Left lung (tissue), 10 donors: Measurements from ENCODE around the gene SLC66A1. TPM values are rescaled to one million over a fixed set of nuclear protein-coding genes. Genes with fewer than 3 reads are reported as not detected.
A peak's percentile ranks its signal among the peaks of the same experiment; 100 is the strongest.
"Not testable (repeated sequence)": the region's sequence is repeated elsewhere in the genome, so short reads cannot be mapped to it uniquely, and the experiment has no call there.

ENCODE experiments used
- ATAC-seq: fragments of 200-7000 bp; cut with Tn5 transposase; one replicate; pipeline ENCODE4 v1.9.1; 2020; ENCODE audit warnings: moderate library complexity
- DNase-seq, 4 donors: peaks; one replicate each; pipeline ENCODE4 v3.0.0-alpha.2; 2013 to 2020
- H3K27ac ChIP-seq, 2 donors: fragments of 200-600 bp; sonication (generic) in 1 of 2; one replicate each; pipeline versions ENCODE4 v1.5.0 to v1.8.0; 2020 to 2021
- H3K27me3 ChIP-seq, 2 donors: fragments of 200-600 bp; sonication (generic) in 1 of 2; one replicate each; pipeline versions ENCODE4 v1.5.0 to v1.8.0; 2020 to 2021
- H3K36me3 ChIP-seq, 2 donors: fragments of 200-600 bp; sonication (generic) in 1 of 2; one replicate each; pipeline versions ENCODE4 v1.5.0 to v1.8.0; 2020 to 2021
- H3K4me1 ChIP-seq, 2 donors: fragments of 200-600 bp; one replicate each; pipeline ENCODE4 v1.8.0; 2021
- H3K4me3 ChIP-seq, 2 donors: fragments of 200-600 bp; sonication (generic) in 1 of 2; one replicate each; pipeline versions ENCODE4 v1.5.0 to v1.8.0; 2020 to 2021; ENCODE audit warnings: mild to moderate bottlenecking in 1 of 2
- H3K9me3 ChIP-seq, 2 donors: fragments of 200-600 bp; sonication (generic) in 1 of 2; one replicate each; pipeline versions ENCODE4 v1.5.0 to v1.8.0; 2020 to 2021
- CTCF ChIP-seq, 2 donors: fragments of 200-600 bp; sonication (generic) in 1 of 2; IDR thresholded peaks; one replicate each; pipeline versions ENCODE4 v1.5.0 to v1.8.0; 2021; ENCODE audit warnings: antibody characterized with exemption in 2 of 2
- intact Hi-C, 2 donors: fragments of 100-400 bp; cut with DNase I; formaldehyde crosslinking; loops; one replicate each; pipeline versions ENCODE4 v1.11.2 to v1.14.2; 2022
- polyA plus RNA-seq, 6 donors: library from polyadenylated mRNA; unstranded; fragments of 120-200 nt; gene quantifications; one replicate each; pipeline ENCODE4 v1.2.1, GENCODE V29; 2013; ENCODE audit not compliant: insufficient read length in 6 of 6
- total RNA-seq, 2 donors: library from RNA; stranded (reverse); fragmentation: NEBNext Ultra II Directional; extraction: Animal tissue kit (Norgen Biotek cat#: 25700); gene quantifications; one replicate each; pipeline ENCODE4 v1.2.1, GENCODE V29; 2021
- donor health status: DM: no; HTN: yes; CAD: no.
- donor health status: DM: no; HTN: no; CAD: no.

The SLC66A1 gene
- total and polyA plus RNA-seq, 8 donors = 7.9 to 21.1 (median 10.2) TPM

- no peak for ATAC-seq
- intact Hi-C loops = no loop called here
- no peak overlapping the region for H3K27ac ChIP-seq
These were observed 27.2 kb upstream of the SLC66A1 start for GRCh38 chr1:19284881-19285280.

GRCh38 chr1:19285366-19285765, 26.8 kb upstream of the SLC66A1 start:
- H3K4me1 ChIP-seq = peaks cover 0 to 11% of the 10 kb centered on the region in 2 donors
- peaks cover 0 to 17% of the 10 kb centered on the region in 2 donors for H3K27me3 ChIP-seq
- H3K27ac ChIP-seq, H3K4me3 ChIP-seq, H3K36me3 ChIP-seq, DNase-seq, H3K9me3 ChIP-seq, intact Hi-C loops, ATAC-seq: not testable (repeated sequence)

More at GRCh38 chr1:19284881-19285280, 27.2 kb upstream of the SLC66A1 start:
- Histone ChIP-seq H3K9me3 (no peaks in the 10 kb centered on the region), H3K27me3 (peaks cover 0 to 17% of the 10 kb centered on the region in 2 donors), H3K4me1 (peaks cover 0 to 11% of the 10 kb centered on the region in 2 donors), H3K4me3 (no peak overlapping the region), H3K36me3 (no peaks in the 10 kb centered on the region)
- DNase-seq = no peak
- no peak for TF ChIP-seq CTCF (IDR thresholded peaks at IDR 0.05)

GRCh38 chr1:19285807-19286206, 26.3 kb upstream of the SLC66A1 start:
- H3K36me3 ChIP-seq, H3K27ac ChIP-seq, H3K9me3 ChIP-seq, intact Hi-C loops, ATAC-seq, H3K4me3 ChIP-seq, DNase-seq: not testable (repeated sequence)
- peaks cover 0 to 11% of the 10 kb centered on the region in 2 donors for H3K4me1 ChIP-seq
- H3K27me3 ChIP-seq = peaks cover 0 to 17% of the 10 kb centered on the region in 2 donors

- Histone ChIP-seq H3K36me3 (no peaks in the 10 kb centered on the region), H3K4me3 (no peak overlapping the region), H3K27ac (no peak overlapping the region), H3K9me3 (peaks cover 0 to 2% of the 10 kb centered on the region in 2 donors), H3K4me1 (peaks cover 0 to 11% of the 10 kb centered on the region in 2 donors), H3K27me3 (peaks cover 0 to 17% of the 10 kb centered on the region in 2 donors)
- ATAC-seq (no peak), DNase-seq (no peak)
- TF ChIP-seq CTCF (IDR thresholded peaks at IDR 0.05) = no peak
- intact Hi-C loops = no loop called here
These were observed 24.5 kb upstream of the SLC66A1 start for GRCh38 chr1:19287436-19288185.

- intact Hi-C loops, H3K9me3 ChIP-seq, H3K36me3 ChIP-seq, H3K27ac ChIP-seq: not testable (repeated sequence)
- DNase-seq (peak in 3 of 4 donors; percentile 36 to 91 (median 65)), ATAC-seq (peak; percentile 98)
- Histone ChIP-seq H3K4me1 (peaks cover 0 to 11% of the 10 kb centered on the region in 2 donors), H3K4me3 (peak within 1 kb of the TSS; percentile 29 to 34), H3K27me3 (peaks cover 0 to 17% of the 10 kb centered on the region in 2 donors)
These were observed 23.5 kb upstream of the SLC66A1 start, which contains the start of gene AKR7A3 for GRCh38 chr1:19288324-19289241. AKR7A3 (minus strand) TSS chr1:19288770; CDS start chr1:19288709, 61 bp downstream.

- Histone ChIP-seq H3K36me3 (no peaks in the 10 kb centered on the region), H3K27ac (no peak overlapping the region), H3K4me1 (peaks cover 0 to 11% of the 10 kb centered on the region in 2 donors), H3K9me3 (peaks cover 0 to 12% of the 10 kb centered on the region in 2 donors), H3K4me3 (peak overlapping the region; percentile 29 to 34), H3K27me3 (peaks cover 0 to 17% of the 10 kb centered on the region in 2 donors)
- intact Hi-C loops = no loop called here
- no peak for DNase-seq
- ATAC-seq = peak; percentile 4
- TF ChIP-seq CTCF (IDR thresholded peaks at IDR 0.05) = no peak
These were observed 22.9 kb upstream of the SLC66A1 start for GRCh38 chr1:19289244-19289643.
